A673 (cell line): Measurements from ENCODE around the gene DMXL2. TPM values are rescaled to one million over a fixed set of nuclear protein-coding genes. Genes with fewer than 3 reads are reported as not detected.

Experiments used
- BruUV-seq: library from RNA; stranded (reverse); fragments of 400-500 nt; replicated peaks from 2 replicates; lab custom pipeline; 2021; lab: Mats Ljungman, UMichigan
- CTCF ChIA-PET: fragments of 300-600 bp; sonication (Branson Sonifier 250); formaldehyde crosslinking; loops from one replicate; lab custom pipeline; 2022; ENCODE audit warnings: antibody characterized with exemption; lab: Charles Lee
- POLR2A ChIA-PET: fragments of 300-600 bp; sonication (Branson Sonifier 250); formaldehyde crosslinking; loops from one replicate; lab custom pipeline; 2022; ENCODE audit warnings: antibody characterized with exemption; ENCODE audit not compliant: low non-redundant PET; lab: Charles Lee
- DNase-seq: peaks from one replicate; pipeline ENCODE4 v3.0.0-alpha.2; 2015; ENCODE audit warnings: low spot score
- H3K27ac ChIP-seq: fragments of 200-600 bp; sonication (generic); 2 replicates; pipeline ENCODE4 v1.5.1; 2016; ENCODE audit warnings: mixed run types, low read depth, mild to moderate bottlenecking, mixed read lengths, antibody characterized with exemption, low read length; ENCODE audit not compliant: poor library complexity, severe bottlenecking
- H3K27me3 ChIP-seq: fragments of 200-600 bp; sonication (generic); replicated peaks from 2 replicates; pipeline ENCODE4 v1.6.1; 2017; ENCODE audit warnings: mixed run types, low read depth, mild to moderate bottlenecking, mixed read lengths, antibody characterized with exemption, low read length; ENCODE audit not compliant: insufficient read depth, poor library complexity
- H3K36me3 ChIP-seq: fragments of 200-600 bp; sonication (generic); 2 replicates; pipeline ENCODE4 v1.6.1; 2016; ENCODE audit warnings: mixed run types, mild to moderate bottlenecking, mixed read lengths, antibody characterized with exemption, low read length; ENCODE audit not compliant: insufficient read depth, poor library complexity, severe bottlenecking
- H3K4me1 ChIP-seq: fragments of 200-600 bp; sonication (generic); 2 replicates; pipeline ENCODE4 v1.6.1; 2017; ENCODE audit warnings: mixed run types, mild to moderate bottlenecking, mixed read lengths, antibody characterized with exemption, low read length; ENCODE audit not compliant: insufficient read depth, poor library complexity, severe bottlenecking
- H3K4me3 ChIP-seq: fragments of 200-600 bp; sonication (generic); 2 replicates; pipeline ENCODE4 v1.5.1; 2016; ENCODE audit warnings: low read depth, mixed run types, mild to moderate bottlenecking, mixed read lengths, low read length; ENCODE audit not compliant: poor library complexity, severe bottlenecking
- H3K9me3 ChIP-seq: fragments of 200-600 bp; sonication (generic); 2 replicates; pipeline ENCODE4 v1.6.1; 2016; ENCODE audit warnings: mixed run types, low read depth, mild to moderate bottlenecking, mixed read lengths, antibody characterized with exemption, low read length; ENCODE audit not compliant: poor library complexity, severe bottlenecking
- CTCF ChIP-seq: fragments of 300-800, 200-600 bp; sonication (generic); conservative IDR thresholded peaks from 2 replicates; pipeline ENCODE4 v1.5.1; 2017; ENCODE audit warnings: low read depth, mild to moderate bottlenecking, antibody characterized with exemption, low read length, moderate library complexity, mixed read lengths
- EZH2 ChIP-seq: fragments of 200-600 bp; sonication (generic); IDR thresholded peaks from 2 replicates; pipeline ENCODE4 v1.6.1; 2017; ENCODE audit warnings: borderline replicate concordance, low read depth, mild to moderate bottlenecking, mixed read lengths, antibody characterized with exemption, low read length; ENCODE audit not compliant: poor library complexity, severe bottlenecking
- intact Hi-C: fragments of 100-400 bp; cut with micrococcal nuclease; formaldehyde crosslinking; loops from one replicate; pipeline ENCODE4 v1.10.0; 2022; ENCODE audit not compliant: unreplicated experiment
- total RNA-seq: library from RNA; stranded (reverse); gene quantifications from 2 replicates; pipeline ENCODE4 v1.2.3, GENCODE V29; 2021

DMXL2 gene
- total RNA-seq, 1 experiment from 2014 or later: 23.2 TPM

- no peak overlapping the region for H3K4me3 ChIP-seq
- H3K4me1 ChIP-seq: no peaks in the 10 kb centered on the region
- H3K9me3 ChIP-seq: no peaks in the 10 kb centered on the region
- intact Hi-C loops: no loop called here
- H3K27ac ChIP-seq: no peak overlapping the region
- no peaks in the 10 kb centered on the region for H3K27me3 ChIP-seq
- BruUV-seq: no TSS peak
- TF ChIP-seq CTCF (no peak), EZH2 (no peak)
- peaks cover 6% of the 10 kb centered on the region for H3K36me3 ChIP-seq
- ChIA-PET CTCF (no interaction called here), POLR2A (no interaction called here)
- DNase-seq: no peak
These were observed 178.5 kb downstream of the DMXL2 start for GRCh38 chr15:51444112-51444511.

GRCh38 chr15:51443282-51443914 lies 179.2 kb downstream of the DMXL2 start:
- H3K9me3 ChIP-seq: no peaks in the 10 kb centered on the region
- no peaks in the 10 kb centered on the region for H3K27me3 ChIP-seq
- H3K36me3 ChIP-seq: peaks cover 4% of the 10 kb centered on the region
- TF ChIP-seq EZH2 (no peak), CTCF (no peak)
- DNase-seq: no peak
- intact Hi-C loops: no loop called here
- CTCF ChIA-PET: no interaction called here
- H3K27ac ChIP-seq: no peak overlapping the region
- no TSS peak for BruUV-seq
- H3K4me3 ChIP-seq: no peak overlapping the region
- POLR2A ChIA-PET: no interaction called here
- H3K4me1 ChIP-seq: no peaks in the 10 kb centered on the region

- ChIA-PET POLR2A (no interaction called here), CTCF (no interaction called here)
- TF ChIP-seq CTCF (no peak), EZH2 (no peak)
- no TSS peak for BruUV-seq
- Histone ChIP-seq H3K27me3 (no peaks in the 10 kb centered on the region), H3K9me3 (no peaks in the 10 kb centered on the region), H3K27ac (no peak overlapping the region), H3K4me3 (no peak overlapping the region), H3K4me1 (no peaks in the 10 kb centered on the region), H3K36me3 (no peaks in the 10 kb centered on the region)
- intact Hi-C loops: no loop called here
- DNase-seq: no peak
These were observed 184.0 kb downstream of the DMXL2 start for GRCh38 chr15:51438526-51438925.
